ENCODE data around the gene HOXD8. TPM values are rescaled to one million over a fixed set of nuclear protein-coding genes. Genes with fewer than 3 reads are reported as not detected.

HOXD8 gene
- total RNA-seq, 1 donor from 2014 or later, result 18.0 TPM

GRCh38 chr2:176147210-176147799 is 17.8 kb downstream of the HOXD8 start:
- DNase-seq (ENCODE audit: low read depth), result no peak
- peak overlapping the region; percentile 70 for H3K4me3 ChIP-seq (ENCODE audit: low read depth, low read length)
- no peak for TF ChIP-seq CTCF (conservative IDR thresholded peaks at IDR 0.05; ENCODE audit: low read depth, low read length)

- no peak for DNase-seq (ENCODE audit: low read depth)
- no peak for TF ChIP-seq CTCF (conservative IDR thresholded peaks at IDR 0.05; ENCODE audit: low read depth, low read length)
- peak overlapping the region; percentile 70 for H3K4me3 ChIP-seq (ENCODE audit: low read depth, low read length)
These were observed 18.4 kb downstream of the HOXD8 start for GRCh38 chr2:176147800-176148496.

GRCh38 chr2:176148751-176149421 is 19.4 kb downstream of the HOXD8 start:
- no peak for TF ChIP-seq CTCF (conservative IDR thresholded peaks at IDR 0.05; ENCODE audit: low read depth, low read length)
- H3K4me3 ChIP-seq (ENCODE audit: low read depth, low read length), result peak overlapping the region; percentile 70
- no peak for DNase-seq (ENCODE audit: low read depth)

GRCh38 chr2:176149481-176149938 is 20.0 kb downstream of the HOXD8 start:
- no peak for DNase-seq (ENCODE audit: low read depth)
- TF ChIP-seq CTCF (conservative IDR thresholded peaks at IDR 0.05; ENCODE audit: low read depth, low read length), result no peak
- peak overlapping the region; percentile 70 for H3K4me3 ChIP-seq (ENCODE audit: low read depth, low read length)

GRCh38 chr2:176149939-176150583 is 20.6 kb downstream of the HOXD8 start:
- DNase-seq (ENCODE audit: low read depth), result no peak
- peak overlapping the region; percentile 70 for H3K4me3 ChIP-seq (ENCODE audit: low read depth, low read length)
- no peak for TF ChIP-seq CTCF (conservative IDR thresholded peaks at IDR 0.05; ENCODE audit: low read depth, low read length)

GRCh38 chr2:176150584-176151441 is 21.3 kb downstream of the HOXD8 start:
- H3K4me3 ChIP-seq (ENCODE audit: low read depth, low read length), result peak overlapping the region; percentile 70
- TF ChIP-seq CTCF (conservative IDR thresholded peaks at IDR 0.05; ENCODE audit: low read depth, low read length), result no peak

More at GRCh38 chr2:176150584-176151441, 21.3 kb downstream of the HOXD8 start:
- no peak for DNase-seq (ENCODE audit: low read depth)

Data from epithelial cell of proximal tubule (primary cell).